Erythroblast (primary cell): ENCODE results near the gene YIPF6.

Experiments
- GATA1 ChIP-seq: IDR thresholded peaks from 2 replicates; pipeline ENCODE4 v1.6.1; 2011; ENCODE audit warnings: low read depth, mild to moderate bottlenecking, control low read depth, low read length, moderate library complexity
- POLR2A ChIP-seq: IDR thresholded peaks from 2 replicates; pipeline ENCODE4 v1.6.1; 2011; ENCODE audit warnings: mild to moderate bottlenecking, low read length

DNA sequence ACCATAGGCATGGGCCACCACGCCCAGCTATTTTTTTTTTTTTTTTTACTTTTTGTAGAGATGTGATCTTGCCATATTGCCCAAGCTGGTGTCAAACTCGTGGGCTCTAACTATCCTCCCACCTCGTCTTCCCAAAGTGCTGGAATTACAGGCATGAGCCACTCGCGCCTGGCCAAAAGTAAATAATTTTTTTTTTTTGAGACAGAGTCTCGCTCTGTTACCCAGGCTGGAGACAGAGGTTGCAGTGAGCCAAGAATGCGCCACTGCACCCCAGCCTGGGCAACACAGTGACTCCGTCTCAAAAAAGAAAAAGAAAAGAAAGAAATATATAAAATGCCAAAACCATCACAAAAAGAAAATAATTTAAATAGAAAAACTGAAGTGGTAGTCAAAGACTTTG lies 47.1 kb upstream of the YIPF6 start:
- TF ChIP-seq POLR2A (no peak), GATA1 (no peak)
